SK-N-SH (cell line): ENCODE measurements around the gene EOGT. TPM values are rescaled to one million over a fixed set of nuclear protein-coding genes. Genes with fewer than 3 reads are reported as not detected.

ENCODE experiments used
- CTCF ChIA-PET: fragments of 300-600, 350-600 bp; formaldehyde crosslinking; extraction: SDS; loops from one replicate; lab custom pipeline; 2021; lab: Yijun Ruan, JAX
- POLR2A ChIA-PET: fragments of 350-600 bp; sonication (Branson Sonifier 250); formaldehyde crosslinking; extraction: SDS; loops from one replicate; lab custom pipeline; 2020; ENCODE audit warnings: antibody characterized with exemption, inconsistent platforms; lab: Yijun Ruan, JAX
- DNase-seq: peaks from one replicate; pipeline ENCODE4 v3.0.0; 2012
- H2AFZ ChIP-seq: fragments of 200-600 bp; sonication (generic); 2 replicates; pipeline ENCODE4 v1.8.1; 2016; ENCODE audit warnings: antibody characterized with exemption, mild to moderate bottlenecking, low read depth
- H3F3A ChIP-seq: fragments of 200-600 bp; sonication (generic); replicated peaks from 2 replicates; pipeline ENCODE3; 2016; ENCODE audit warnings: antibody characterized with exemption, mild to moderate bottlenecking; ENCODE audit not compliant: insufficient read depth
- H3K27ac ChIP-seq, 2 experiments: fragments of 200-500 bp in 1 of 2; fragments of 200-600 bp in 1 of 2; sonication (Bioruptor generic) in 1 of 2; sonication (generic), shearing (Covaris generic) in 1 of 2; 2 replicates each; pipeline versions ENCODE4 v1.5.1 to v1.6.1; 2014 to 2016; ENCODE audit warnings: low read depth in 2 of 2, inconsistent platforms in 1 of 2, low read length in 1 of 2, mild to moderate bottlenecking in 1 of 2, mixed read lengths in 1 of 2
- H3K27me3 ChIP-seq: fragments of 200-600 bp; sonication (generic), shearing (Covaris generic); 2 replicates; pipeline ENCODE4 v1.6.1; 2016; ENCODE audit warnings: mixed run types; ENCODE audit not compliant: insufficient read depth
- H3K36me3 ChIP-seq, 2 experiments: fragments of 200-500 bp in 1 of 2; fragments of 200-600 bp in 1 of 2; sonication (Bioruptor generic) in 1 of 2; sonication (generic) in 1 of 2; replicated peaks in 1 of 2; 2 replicates each; pipeline versions ENCODE3 to v1.5.1; 2014 to 2016; ENCODE audit warnings: low read length in 1 of 2, mild to moderate bottlenecking in 1 of 2; ENCODE audit not compliant: insufficient read depth in 2 of 2, control insufficient read depth in 1 of 2
- H3K4me1 ChIP-seq, 2 experiments: fragments of 200-500 bp in 1 of 2; fragments of 200-600 bp in 1 of 2; sonication (Bioruptor generic) in 1 of 2; sonication (generic), shearing (Covaris generic) in 1 of 2; 2 replicates each; pipeline versions ENCODE4 v1.5.1 to v1.6.1; 2014 to 2016; ENCODE audit warnings: low read depth in 1 of 2, low read length in 1 of 2, mixed run types in 1 of 2; ENCODE audit not compliant: insufficient read depth in 2 of 2, control insufficient read depth in 1 of 2
- H3K4me2 ChIP-seq: fragments of 200-600 bp; sonication (generic), shearing (Covaris generic); 2 replicates; pipeline ENCODE4 v1.6.1; 2017; ENCODE audit warnings: mixed run types
- H3K4me3 ChIP-seq, 2 experiments: fragments of 200-500 bp in 1 of 2; fragments of 200-600 bp in 1 of 2; sonication (Bioruptor generic) in 1 of 2; sonication (generic), shearing (Covaris generic) in 1 of 2; 2 replicates each; pipeline versions ENCODE4 v1.5.1 to v1.8.1; 2014 to 2016; ENCODE audit warnings: low read depth in 2 of 2, inconsistent platforms in 1 of 2, low read length in 1 of 2, mild to moderate bottlenecking in 1 of 2, mixed read lengths in 1 of 2, moderate library complexity in 1 of 2
- H3K79me2 ChIP-seq: fragments of 200-600 bp; sonication (generic); 2 replicates; pipeline ENCODE4 v1.8.1; 2017; ENCODE audit warnings: mild to moderate bottlenecking; ENCODE audit not compliant: insufficient read depth
- H3K9ac ChIP-seq: fragments of 200-600 bp; sonication (generic); 2 replicates; pipeline ENCODE4 v1.6.1; 2017; ENCODE audit warnings: mixed run types
- H3K9me2 ChIP-seq: fragments of 200-600 bp; sonication (generic); 2 replicates; pipeline ENCODE4 v1.6.1; 2017; ENCODE audit warnings: mixed run types
- H3K9me3 ChIP-seq: fragments of 200-600 bp; sonication (generic); 2 replicates; pipeline ENCODE4 v1.6.1; 2017; ENCODE audit warnings: mixed run types, mild to moderate bottlenecking, moderate library complexity
- H4K20me1 ChIP-seq: fragments of 200-600 bp; sonication (generic); 2 replicates; pipeline ENCODE4 v1.6.1; 2017; ENCODE audit warnings: mild to moderate bottlenecking, mixed run types; ENCODE audit not compliant: insufficient read depth
- CHD2 ChIP-seq: fragments of 150-350 bp; IDR thresholded peaks from 2 replicates; pipeline ENCODE4 v1.6.1; 2018; ENCODE audit warnings: low read length; ENCODE audit not compliant: partially characterized antibody
- ELF1 ChIP-seq: IDR thresholded peaks from 2 replicates; pipeline ENCODE4 v1.4.0; 2012
- EP300 ChIP-seq, 2 experiments: IDR thresholded peaks; 2 replicates each; pipeline versions ENCODE4 v1.4.0 to v1.6.1; 2012; ENCODE audit warnings: borderline replicate concordance in 1 of 2, low read depth in 1 of 2, low read length in 1 of 2
- FOXJ3 ChIP-seq: sonication (generic); formaldehyde crosslinking; IDR thresholded peaks from 2 replicates; pipeline ENCODE4 v1.5.1; 2020; ENCODE audit warnings: mild to moderate bottlenecking, missing genetic modification reagents
- GABPA ChIP-seq: IDR thresholded peaks from 2 replicates; pipeline ENCODE4 v1.4.0; 2012; ENCODE audit warnings: low read depth, mild to moderate bottlenecking
- GATA2 ChIP-seq: sonication (generic); formaldehyde crosslinking; IDR thresholded peaks from 2 replicates; pipeline ENCODE4 v1.5.0; 2020; ENCODE audit warnings: mild to moderate bottlenecking, missing genetic modification reagents
- NFIC ChIP-seq: IDR thresholded peaks from 2 replicates; pipeline ENCODE4 v1.4.0; 2012; ENCODE audit warnings: borderline replicate concordance
- POLR2AphosphoS5 ChIP-seq: IDR thresholded peaks from 2 replicates; pipeline ENCODE4 v1.6.1; 2012; ENCODE audit warnings: low read depth, low read length
- RCOR1 ChIP-seq: fragments of 150-350 bp; IDR thresholded peaks from 2 replicates; pipeline ENCODE4 v1.6.1; 2017; ENCODE audit warnings: antibody characterized with exemption, low read length
- RFX5 ChIP-seq: IDR thresholded peaks from 2 replicates; pipeline ENCODE4 v1.6.1; 2012; ENCODE audit warnings: mild to moderate bottlenecking, improper control_type of control experiment, low read length
- SIN3A ChIP-seq: IDR thresholded peaks from 2 replicates; pipeline ENCODE4 v1.6.1; 2012; ENCODE audit warnings: low read depth, mild to moderate bottlenecking, low read length, moderate library complexity, borderline replicate concordance
- SMC3 ChIP-seq: IDR thresholded peaks from 2 replicates; pipeline ENCODE4 v1.6.1; 2012; ENCODE audit warnings: low read depth, low read length, improper control_type of control experiment
- TAF1 ChIP-seq: IDR thresholded peaks from 2 replicates; pipeline ENCODE4 v1.6.1; 2012; ENCODE audit warnings: low read depth, mild to moderate bottlenecking, low read length, moderate library complexity, borderline replicate concordance
- TCF12 ChIP-seq: IDR thresholded peaks from 2 replicates; pipeline ENCODE4 v1.4.0; 2012
- TEAD4 ChIP-seq: IDR thresholded peaks from 2 replicates; pipeline ENCODE4 v1.4.0; 2012; ENCODE audit warnings: mild to moderate bottlenecking, borderline replicate concordance; ENCODE audit not compliant: insufficient read depth
- WGBS: methylation state at CpG from one replicate; pipeline ENCODE4 v1.1.6; 2017; ENCODE audit warnings: low lambda C conversion rate; 5-methylcytosine and 5-hydroxymethylcytosine counted together
- polyA plus RNA-seq, 3 experiments: library from polyadenylated mRNA; depleted of rRNA; stranded (reverse); fragments of >200 nt; gene quantifications; 2 replicates each; pipeline ENCODE4 v1.2.3, GENCODE V29; 2012
- TF ChIP-seq, protein P1 (sequence below): IDR thresholded peaks from 2 replicates; pipeline ENCODE4 v1.6.1; 2012; ENCODE audit warnings: mild to moderate bottlenecking, low read depth, low read length, moderate library complexity
- TF ChIP-seq, protein P2 (sequence below): IDR thresholded peaks from 2 replicates; pipeline ENCODE4 v1.4.0; 2012; ENCODE audit warnings: low read depth, borderline replicate concordance
- TF ChIP-seq, protein P3 (sequence below): fragments of 150-350 bp; IDR thresholded peaks from 2 replicates; pipeline ENCODE4 v1.6.1; 2016; ENCODE audit warnings: mild to moderate bottlenecking, low read depth, low read length

The EOGT gene
- polyA plus RNA-seq, 1 of the 3 experiments (the other 2 are of a cell fraction) = 6.0 TPM

DNA sequence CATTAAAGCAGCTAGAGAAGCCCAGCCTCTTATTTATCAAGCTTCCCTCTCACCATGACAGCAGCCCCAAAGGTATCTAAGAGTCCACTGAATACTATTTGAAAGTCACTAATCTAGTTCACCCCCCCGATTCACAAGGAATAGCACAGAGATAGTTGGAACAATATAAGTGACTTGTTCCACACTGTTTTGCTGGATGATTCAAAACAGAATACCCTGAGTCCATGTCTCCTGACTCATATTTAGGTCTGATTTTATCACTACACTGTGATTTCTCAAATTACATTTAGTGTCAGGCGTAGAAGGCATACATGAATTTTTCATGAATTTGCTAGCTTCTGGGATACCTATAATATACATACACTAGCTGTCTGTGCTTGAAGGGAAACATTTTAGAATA, 18.7 kb upstream of the EOGT start (continued):
- TF ChIP-seq GABPA = no peak

DNA sequence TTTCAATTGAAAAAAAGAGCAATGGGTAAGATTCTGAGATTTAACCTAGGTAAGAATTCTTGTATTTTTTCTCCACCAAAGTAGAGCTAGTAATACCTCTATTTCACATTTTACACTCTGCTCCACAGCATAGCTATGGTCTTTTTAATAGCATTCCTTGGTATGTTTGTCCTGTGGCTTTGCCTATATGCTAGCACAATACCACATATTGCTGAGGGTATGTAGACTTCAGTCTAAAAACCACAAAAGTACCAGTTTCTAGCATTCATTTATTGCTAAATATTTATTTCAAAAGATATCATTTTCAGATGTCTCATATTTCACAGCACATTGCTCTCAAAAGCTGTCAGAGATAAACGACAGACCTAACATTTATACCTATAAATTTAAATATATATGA, 18.2 kb upstream of the EOGT start:
- ChIA-PET CTCF (interaction anchor here (0.9 to 1.2 kb wide), 2 partner anchors 11 to 13 kb away, joined by 3 read pairs; no protein-coding TSS in a partner anchor), POLR2A (interaction anchor here (1.0 kb wide), 1 partner anchor 21 kb away, joined by 3 read pairs; the partner anchor contains the start of gene TMF1)
- peaks cover 74 to 78% of the 10 kb centered on the region in 2 experiments for H3K36me3 ChIP-seq
- H3K79me2 ChIP-seq = peaks cover 43% of the 10 kb centered on the region
- peak overlapping the region; percentile 52; the same call in 1 of the 2 replicates for H3K4me2 ChIP-seq
- peak overlapping the region; percentile 65 to 91 for H3K27ac ChIP-seq
- 46% methylated on average over 1 of the region's 1 CpG for WGBS
- DNase-seq = no peak
- H3K4me3 ChIP-seq = no peak overlapping the region
- no peaks in the 10 kb centered on the region for H3K9me2 ChIP-seq
- no peak for TF ChIP-seq SIN3A
- no peak for TF ChIP-seq EP300 (IDR thresholded peaks at IDR 0.05; ENCODE audit: borderline replicate concordance in 1 of 2, low read depth in 1 of 2, low read length in 1 of 2)
- no peak for TF ChIP-seq FOXJ3 (CRISPR knock-in tag)
- TF ChIP-seq POLR2AphosphoS5 = no peak
- TF ChIP-seq, protein P1, sequence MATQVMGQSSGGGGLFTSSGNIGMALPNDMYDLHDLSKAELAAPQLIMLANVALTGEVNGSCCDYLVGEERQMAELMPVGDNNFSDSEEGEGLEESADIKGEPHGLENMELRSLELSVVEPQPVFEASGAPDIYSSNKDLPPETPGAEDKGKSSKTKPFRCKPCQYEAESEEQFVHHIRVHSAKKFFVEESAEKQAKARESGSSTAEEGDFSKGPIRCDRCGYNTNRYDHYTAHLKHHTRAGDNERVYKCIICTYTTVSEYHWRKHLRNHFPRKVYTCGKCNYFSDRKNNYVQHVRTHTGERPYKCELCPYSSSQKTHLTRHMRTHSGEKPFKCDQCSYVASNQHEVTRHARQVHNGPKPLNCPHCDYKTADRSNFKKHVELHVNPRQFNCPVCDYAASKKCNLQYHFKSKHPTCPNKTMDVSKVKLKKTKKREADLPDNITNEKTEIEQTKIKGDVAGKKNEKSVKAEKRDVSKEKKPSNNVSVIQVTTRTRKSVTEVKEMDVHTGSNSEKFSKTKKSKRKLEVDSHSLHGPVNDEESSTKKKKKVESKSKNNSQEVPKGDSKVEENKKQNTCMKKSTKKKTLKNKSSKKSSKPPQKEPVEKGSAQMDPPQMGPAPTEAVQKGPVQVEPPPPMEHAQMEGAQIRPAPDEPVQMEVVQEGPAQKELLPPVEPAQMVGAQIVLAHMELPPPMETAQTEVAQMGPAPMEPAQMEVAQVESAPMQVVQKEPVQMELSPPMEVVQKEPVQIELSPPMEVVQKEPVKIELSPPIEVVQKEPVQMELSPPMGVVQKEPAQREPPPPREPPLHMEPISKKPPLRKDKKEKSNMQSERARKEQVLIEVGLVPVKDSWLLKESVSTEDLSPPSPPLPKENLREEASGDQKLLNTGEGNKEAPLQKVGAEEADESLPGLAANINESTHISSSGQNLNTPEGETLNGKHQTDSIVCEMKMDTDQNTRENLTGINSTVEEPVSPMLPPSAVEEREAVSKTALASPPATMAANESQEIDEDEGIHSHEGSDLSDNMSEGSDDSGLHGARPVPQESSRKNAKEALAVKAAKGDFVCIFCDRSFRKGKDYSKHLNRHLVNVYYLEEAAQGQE = no peak
- TF ChIP-seq, protein P2, sequence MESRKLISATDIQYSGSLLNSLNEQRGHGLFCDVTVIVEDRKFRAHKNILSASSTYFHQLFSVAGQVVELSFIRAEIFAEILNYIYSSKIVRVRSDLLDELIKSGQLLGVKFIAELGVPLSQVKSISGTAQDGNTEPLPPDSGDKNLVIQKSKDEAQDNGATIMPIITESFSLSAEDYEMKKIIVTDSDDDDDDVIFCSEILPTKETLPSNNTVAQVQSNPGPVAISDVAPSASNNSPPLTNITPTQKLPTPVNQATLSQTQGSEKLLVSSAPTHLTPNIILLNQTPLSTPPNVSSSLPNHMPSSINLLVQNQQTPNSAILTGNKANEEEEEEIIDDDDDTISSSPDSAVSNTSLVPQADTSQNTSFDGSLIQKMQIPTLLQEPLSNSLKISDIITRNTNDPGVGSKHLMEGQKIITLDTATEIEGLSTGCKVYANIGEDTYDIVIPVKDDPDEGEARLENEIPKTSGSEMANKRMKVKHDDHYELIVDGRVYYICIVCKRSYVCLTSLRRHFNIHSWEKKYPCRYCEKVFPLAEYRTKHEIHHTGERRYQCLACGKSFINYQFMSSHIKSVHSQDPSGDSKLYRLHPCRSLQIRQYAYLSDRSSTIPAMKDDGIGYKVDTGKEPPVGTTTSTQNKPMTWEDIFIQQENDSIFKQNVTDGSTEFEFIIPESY = no peak
- TF ChIP-seq CHD2 = no peak
- no peak for TF ChIP-seq NFIC
- TF ChIP-seq SMC3 = no peak
- TF ChIP-seq, protein P3, sequence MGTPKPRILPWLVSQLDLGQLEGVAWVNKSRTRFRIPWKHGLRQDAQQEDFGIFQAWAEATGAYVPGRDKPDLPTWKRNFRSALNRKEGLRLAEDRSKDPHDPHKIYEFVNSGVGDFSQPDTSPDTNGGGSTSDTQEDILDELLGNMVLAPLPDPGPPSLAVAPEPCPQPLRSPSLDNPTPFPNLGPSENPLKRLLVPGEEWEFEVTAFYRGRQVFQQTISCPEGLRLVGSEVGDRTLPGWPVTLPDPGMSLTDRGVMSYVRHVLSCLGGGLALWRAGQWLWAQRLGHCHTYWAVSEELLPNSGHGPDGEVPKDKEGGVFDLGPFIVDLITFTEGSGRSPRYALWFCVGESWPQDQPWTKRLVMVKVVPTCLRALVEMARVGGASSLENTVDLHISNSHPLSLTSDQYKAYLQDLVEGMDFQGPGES = no peak
- TF ChIP-seq ELF1 = no peak
- no peak for TF ChIP-seq TCF12
- no peak for TF ChIP-seq GATA2
- no peak for TF ChIP-seq RFX5
- TF ChIP-seq TAF1 = no peak
- no peak for TF ChIP-seq TEAD4
- TF ChIP-seq RCOR1 = no peak
- H3K9ac ChIP-seq = peak overlapping the region; percentile 46; the same call in 1 of the 2 replicates
- no peaks in the 10 kb centered on the region for H3K9me3 ChIP-seq
- no peaks in the 10 kb centered on the region for H3K27me3 ChIP-seq
- H3K4me1 ChIP-seq = peaks cover 0 to 20% of the 10 kb centered on the region in 2 experiments
- no peaks in the 10 kb centered on the region for H4K20me1 ChIP-seq
- no peak overlapping the region for H2AFZ ChIP-seq
- H3F3A ChIP-seq = peaks cover 55% of the 10 kb centered on the region
